ENCODE data around the gene KCNC3. TPM values are rescaled to one million over a fixed set of nuclear protein-coding genes. Genes with fewer than 3 reads are reported as not detected.

The KCNC3 gene
- total RNA-seq, 1 donor from 2014 or later = 0.46 TPM

DNA sequence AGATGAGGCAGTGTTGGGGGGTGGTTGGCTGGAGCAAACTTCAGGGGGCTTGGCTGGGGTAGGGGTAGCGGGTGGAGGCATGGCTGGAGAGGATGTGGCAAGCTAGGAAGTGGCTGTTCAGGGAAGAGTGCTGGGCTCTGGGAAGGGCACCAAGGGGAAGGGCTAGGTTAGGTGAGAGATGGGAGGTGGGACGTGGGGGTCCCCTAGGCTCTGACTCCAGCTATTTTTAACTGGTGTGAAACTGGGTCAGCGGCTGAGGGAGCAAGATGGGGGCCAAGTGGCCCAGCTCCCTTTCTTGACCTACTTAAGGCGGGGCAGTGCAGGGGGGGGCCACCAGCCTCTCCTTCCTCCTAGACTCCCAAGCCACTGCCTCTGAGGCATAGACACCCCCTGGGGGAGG lies 7.3 kb downstream of the KCNC3 start:
- no peak for DNase-seq (ENCODE audit: low read depth)
- TF ChIP-seq, protein P1, sequence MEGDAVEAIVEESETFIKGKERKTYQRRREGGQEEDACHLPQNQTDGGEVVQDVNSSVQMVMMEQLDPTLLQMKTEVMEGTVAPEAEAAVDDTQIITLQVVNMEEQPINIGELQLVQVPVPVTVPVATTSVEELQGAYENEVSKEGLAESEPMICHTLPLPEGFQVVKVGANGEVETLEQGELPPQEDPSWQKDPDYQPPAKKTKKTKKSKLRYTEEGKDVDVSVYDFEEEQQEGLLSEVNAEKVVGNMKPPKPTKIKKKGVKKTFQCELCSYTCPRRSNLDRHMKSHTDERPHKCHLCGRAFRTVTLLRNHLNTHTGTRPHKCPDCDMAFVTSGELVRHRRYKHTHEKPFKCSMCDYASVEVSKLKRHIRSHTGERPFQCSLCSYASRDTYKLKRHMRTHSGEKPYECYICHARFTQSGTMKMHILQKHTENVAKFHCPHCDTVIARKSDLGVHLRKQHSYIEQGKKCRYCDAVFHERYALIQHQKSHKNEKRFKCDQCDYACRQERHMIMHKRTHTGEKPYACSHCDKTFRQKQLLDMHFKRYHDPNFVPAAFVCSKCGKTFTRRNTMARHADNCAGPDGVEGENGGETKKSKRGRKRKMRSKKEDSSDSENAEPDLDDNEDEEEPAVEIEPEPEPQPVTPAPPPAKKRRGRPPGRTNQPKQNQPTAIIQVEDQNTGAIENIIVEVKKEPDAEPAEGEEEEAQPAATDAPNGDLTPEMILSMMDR (IDR thresholded peaks at IDR 0.05; ENCODE audit: insufficient read depth, low read length, poor library complexity, severe bottlenecking) = no peak
- H3K36me3 ChIP-seq (ENCODE audit: control insufficient read depth, insufficient read depth, low read length) = no peaks in the 10 kb centered on the region
- peaks cover 20% of the 10 kb centered on the region for H3K27me3 ChIP-seq (ENCODE audit: control insufficient read depth, insufficient read depth, low read length)
- no peak overlapping the region for H3K4me3 ChIP-seq (ENCODE audit: low read depth, low read length)

DNA sequence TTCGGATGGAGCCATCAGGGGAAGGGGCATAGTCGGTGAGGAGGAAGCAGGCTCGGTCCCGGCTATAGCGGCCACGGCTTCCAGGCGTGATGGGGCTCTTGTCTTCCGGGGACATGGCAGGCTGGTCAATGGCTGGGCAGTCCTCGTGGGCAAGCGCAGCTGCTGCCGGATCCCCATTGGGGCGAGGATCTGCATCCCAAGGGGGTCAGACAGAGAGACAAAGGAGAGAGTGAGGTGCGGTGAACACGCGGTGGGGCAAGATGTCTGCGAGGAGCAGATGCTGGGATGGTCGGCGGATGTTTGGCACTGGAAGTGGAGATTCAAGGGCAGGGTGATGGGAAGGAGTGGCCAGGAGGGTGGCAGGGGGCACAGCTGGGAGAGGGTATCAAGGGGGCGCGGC lies 8.6 kb downstream of the KCNC3 start:
- DNase-seq (ENCODE audit: low read depth) = no peak
- H3K4me3 ChIP-seq (ENCODE audit: low read depth, low read length) = no peak overlapping the region
- peaks cover 20% of the 10 kb centered on the region for H3K27me3 ChIP-seq (ENCODE audit: control insufficient read depth, insufficient read depth, low read length)
- TF ChIP-seq, protein P1 (IDR thresholded peaks at IDR 0.05; ENCODE audit: insufficient read depth, low read length, poor library complexity, severe bottlenecking) = no peak
- H3K36me3 ChIP-seq (ENCODE audit: control insufficient read depth, insufficient read depth, low read length) = no peaks in the 10 kb centered on the region

DNA sequence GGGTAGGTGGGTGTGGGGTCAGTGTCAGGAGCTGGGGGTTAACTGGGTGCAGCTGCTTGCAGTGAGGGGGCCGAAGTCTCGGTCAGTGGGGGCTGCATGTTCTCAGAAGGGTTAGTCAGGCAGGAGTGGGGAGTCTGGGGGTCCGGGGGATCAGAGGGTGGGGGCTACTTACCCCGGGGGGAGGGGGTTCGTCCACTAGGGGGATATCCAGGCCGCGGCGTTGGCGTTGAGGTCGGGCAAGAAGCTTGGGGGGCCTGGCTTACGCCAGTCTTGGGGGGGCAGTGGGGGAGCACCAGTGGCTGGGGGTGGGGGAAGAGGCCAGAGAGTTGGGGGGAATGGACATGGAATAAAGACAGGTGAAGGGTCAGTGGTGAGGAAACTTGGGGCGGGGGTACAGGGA lies 9.1 kb downstream of the KCNC3 start:
- TF ChIP-seq, protein P1 (IDR thresholded peaks at IDR 0.05; ENCODE audit: insufficient read depth, low read length, poor library complexity, severe bottlenecking) = no peak
- Histone ChIP-seq H3K36me3 (ENCODE audit: control insufficient read depth, insufficient read depth, low read length) (no peaks in the 10 kb centered on the region), H3K27me3 (ENCODE audit: control insufficient read depth, insufficient read depth, low read length) (peaks cover 21% of the 10 kb centered on the region), H3K4me3 (ENCODE audit: low read depth, low read length) (no peak overlapping the region)
- no peak for DNase-seq (ENCODE audit: low read depth)

DNA sequence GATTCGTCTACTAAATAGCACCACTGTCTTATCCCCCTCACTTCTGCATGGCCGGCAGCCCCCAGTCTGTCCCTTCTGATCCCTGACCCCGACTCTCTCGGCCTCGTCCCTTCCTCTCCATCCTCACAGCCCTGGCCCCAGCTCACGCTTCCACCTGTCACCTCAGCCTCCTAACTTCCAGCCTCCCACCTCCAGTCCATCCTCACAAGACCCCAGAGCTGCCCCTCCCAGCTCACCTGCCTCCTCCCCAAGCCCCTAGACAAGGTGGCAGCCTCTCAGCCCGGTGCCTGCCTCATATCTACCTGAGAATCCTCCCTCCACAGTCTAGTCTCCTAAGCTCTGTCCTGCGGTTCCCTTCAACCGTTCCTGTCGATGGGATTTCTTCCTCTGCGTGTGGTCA lies 10.0 kb downstream of the KCNC3 start:
- peaks cover 29% of the 10 kb centered on the region for H3K27me3 ChIP-seq (ENCODE audit: control insufficient read depth, insufficient read depth, low read length)
- no peak overlapping the region for H3K4me3 ChIP-seq (ENCODE audit: low read depth, low read length)
- TF ChIP-seq, protein P1 (IDR thresholded peaks at IDR 0.05; ENCODE audit: insufficient read depth, low read length, poor library complexity, severe bottlenecking) = no peak
- no peaks in the 10 kb centered on the region for H3K36me3 ChIP-seq (ENCODE audit: control insufficient read depth, insufficient read depth, low read length)
- no peak for DNase-seq (ENCODE audit: low read depth)

DNA sequence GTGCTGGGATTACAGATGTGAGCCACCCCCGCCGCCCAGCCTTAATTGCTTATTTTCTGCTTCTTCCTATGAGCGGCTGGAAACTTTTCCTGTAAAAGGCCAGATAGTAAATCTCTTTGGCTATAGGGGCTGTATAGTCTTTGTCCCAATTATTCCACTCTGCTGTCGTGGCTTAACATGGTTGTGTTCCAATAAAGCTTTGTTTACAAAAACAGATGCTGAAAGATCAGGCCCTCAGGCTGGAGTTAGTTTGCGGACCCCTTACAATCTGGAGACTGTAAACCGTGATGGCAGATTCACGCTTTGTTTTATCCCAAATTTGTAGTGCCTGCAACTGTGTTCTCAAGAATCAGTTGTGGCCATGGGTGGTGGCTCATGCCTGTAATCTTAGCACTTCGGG lies 10.7 kb downstream of the KCNC3 start:
- Histone ChIP-seq H3K4me3 (ENCODE audit: low read depth, low read length) (no peak overlapping the region), H3K36me3 (ENCODE audit: control insufficient read depth, insufficient read depth, low read length) (no peaks in the 10 kb centered on the region), H3K27me3 (ENCODE audit: control insufficient read depth, insufficient read depth, low read length) (peaks cover 37% of the 10 kb centered on the region)
- TF ChIP-seq, protein P1 (IDR thresholded peaks at IDR 0.05; ENCODE audit: insufficient read depth, low read length, poor library complexity, severe bottlenecking) = no peak
- DNase-seq (ENCODE audit: low read depth) = no peak

DNA sequence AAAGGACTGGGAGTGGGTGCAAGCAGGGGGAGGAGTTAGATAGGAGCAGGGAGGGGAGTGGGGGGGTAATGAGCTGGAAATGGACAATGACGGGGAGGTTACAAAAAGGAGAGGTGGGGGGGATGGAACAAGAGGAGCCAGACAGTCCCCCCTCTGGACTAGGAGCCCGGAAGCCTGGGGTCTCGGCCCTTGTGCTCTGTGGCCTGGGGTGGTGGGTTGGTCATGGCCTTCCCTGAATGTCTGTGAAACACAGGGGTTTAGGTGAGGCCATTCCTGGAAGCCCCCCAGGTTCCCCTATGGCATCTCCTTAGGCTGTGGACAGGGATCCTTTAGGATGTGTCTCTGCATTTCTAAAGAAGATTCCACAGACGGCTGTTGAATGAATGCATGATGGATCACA lies 12.1 kb downstream of the KCNC3 start:
- no peaks in the 10 kb centered on the region for H3K36me3 ChIP-seq (ENCODE audit: control insufficient read depth, insufficient read depth, low read length)
- no peak overlapping the region for H3K4me3 ChIP-seq (ENCODE audit: low read depth, low read length)
- DNase-seq (ENCODE audit: low read depth) = no peak
- H3K27me3 ChIP-seq (ENCODE audit: control insufficient read depth, insufficient read depth, low read length) = peaks cover 49% of the 10 kb centered on the region
- TF ChIP-seq, protein P1 (IDR thresholded peaks at IDR 0.05; ENCODE audit: insufficient read depth, low read length, poor library complexity, severe bottlenecking) = no peak

All from kidney epithelial cell (primary cell).